HepG2 (cell line): ENCODE data around the gene TUBGCP3. TPM values are rescaled to one million over a fixed set of nuclear protein-coding genes. Genes with fewer than 3 reads are reported as not detected.

Source experiments
- ATAC-seq: fragments of 200-7000 bp; cut with Tn5 transposase; 3 replicates; pipeline ENCODE4 v1.9.1; 2020; ENCODE audit warnings: mild to moderate bottlenecking, moderate library complexity
- BruUV-seq: library from RNA; stranded (reverse); fragments of 400-500 nt; replicated peaks from 2 replicates; lab custom pipeline; 2021; lab: Mats Ljungman, UMichigan
- CTCF ChIA-PET: fragments of 300-600 bp; formaldehyde crosslinking; extraction: SDS; loops from one replicate; lab custom pipeline; 2021; ENCODE audit warnings: low total read pairs, inconsistent platforms, low intra/inter-chr PET ratio; lab: Yijun Ruan, JAX
- POLR2A ChIA-PET: fragments of 350-600 bp; sonication (Branson Sonifier 250); formaldehyde crosslinking; loops from one replicate; lab custom pipeline; 2020; ENCODE audit warnings: antibody characterized with exemption, inconsistent platforms; lab: Yijun Ruan, JAX
- DNase-seq: peaks from one replicate; pipeline ENCODE4 v3.0.0-alpha.2; 2015; ENCODE audit warnings: low spot score
- FAIRE-seq: peaks from 3 replicates; lab custom pipeline; 2011; peaks lifted over from hg19 to GRCh38; lab: Jason Lieb, UNC
- H2AFZ ChIP-seq: one replicate; pipeline ENCODE4 v1.6.1; 2011; ENCODE audit warnings: low read length, inconsistent platforms
- H3K27ac ChIP-seq: fragments of 300-600 bp; 3 replicates; pipeline ENCODE4 v1.8.0; 2011; ENCODE audit warnings: mixed run types, mild to moderate bottlenecking, mixed read lengths, low read length, inconsistent platforms; ENCODE audit not compliant: insufficient read depth; ENCODE audit errors: extremely low read length
- H3K27me3 ChIP-seq, 2 experiments: fragments of 200-600 bp in 1 of 2; 2 replicates in 1 of 2; 3 replicates in 1 of 2; pipeline versions ENCODE4 v1.6.0 to v1.8.0; 2011; ENCODE audit warnings: low read length in 2 of 2, mild to moderate bottlenecking in 2 of 2, moderate library complexity in 2 of 2, inconsistent platforms in 1 of 2; ENCODE audit not compliant: insufficient read depth in 2 of 2, control insufficient read depth in 1 of 2
- H3K36me3 ChIP-seq, 2 experiments: fragments of 200-600 bp in 1 of 2; replicated peaks in 1 of 2; 2 replicates in 1 of 2; 3 replicates in 1 of 2; pipeline versions ENCODE4 v1.5.1 to v1.8.0; 2011; ENCODE audit warnings: low read length in 2 of 2, inconsistent platforms in 1 of 2; ENCODE audit not compliant: insufficient read depth in 2 of 2, control insufficient read depth in 1 of 2
- H3K4me1 ChIP-seq: 2 replicates; pipeline ENCODE4 v1.5.1; 2012; ENCODE audit warnings: low read length, inconsistent platforms; ENCODE audit not compliant: insufficient read depth
- H3K4me2 ChIP-seq: 2 replicates; pipeline ENCODE4 v1.6.0; 2011; ENCODE audit warnings: low read depth, low read length, inconsistent platforms
- H3K4me3 ChIP-seq, 3 experiments: fragments of 200-600 bp in 1 of 3; sonication (generic), shearing (Covaris generic) in 1 of 3; replicated peaks in 1 of 3; 2 replicates each; pipeline ENCODE4 v1.5.1; 2011 to 2016; ENCODE audit warnings: low read length in 3 of 3, inconsistent platforms in 2 of 3, low read depth in 2 of 3, mild to moderate bottlenecking in 2 of 3, control low read depth in 1 of 3, mixed read lengths in 1 of 3; ENCODE audit not compliant: insufficient read depth in 1 of 3
- H3K79me2 ChIP-seq: one replicate; pipeline ENCODE4 v1.6.1; 2011; ENCODE audit warnings: low read length, inconsistent platforms; ENCODE audit not compliant: insufficient read depth
- H3K9ac ChIP-seq: 2 replicates; pipeline ENCODE4 v1.6.0; 2011; ENCODE audit warnings: mild to moderate bottlenecking, low read depth, low read length, inconsistent platforms; ENCODE audit not compliant: insufficient read depth
- H3K9me3 ChIP-seq: 2 replicates; pipeline ENCODE4 v1.5.1; 2012; ENCODE audit warnings: mild to moderate bottlenecking, low read length
- H4K20me1 ChIP-seq: 2 replicates; pipeline ENCODE4 v1.6.0; 2011; ENCODE audit warnings: inconsistent platforms, mild to moderate bottlenecking, low read length, moderate library complexity; ENCODE audit not compliant: insufficient read depth
- DR1 ChIP-seq: sonication (generic); formaldehyde crosslinking; IDR thresholded peaks from 2 replicates; pipeline ENCODE4 v1.8.0; 2021; ENCODE audit warnings: mild to moderate bottlenecking, missing genetic modification reagents, inconsistent platforms
- FUBP1 ChIP-seq: sonication (generic); formaldehyde crosslinking; IDR thresholded peaks from 2 replicates; pipeline ENCODE4 v1.5.1; 2020; ENCODE audit warnings: missing genetic modification reagents, mild to moderate bottlenecking, borderline replicate concordance
- GATA4 ChIP-seq: sonication (generic); IDR thresholded peaks from 2 replicates; pipeline ENCODE4 v1.6.1; 2016; ENCODE audit warnings: antibody characterized with exemption, low read depth, borderline replicate concordance
- MAF1 ChIP-seq: sonication (generic); formaldehyde crosslinking; IDR thresholded peaks from 2 replicates; pipeline ENCODE4 v1.5.0; 2020; ENCODE audit warnings: missing genetic modification reagents, borderline replicate concordance
- MXI1 ChIP-seq: IDR thresholded peaks from 3 replicates; pipeline ENCODE4 v1.6.1; 2012; ENCODE audit warnings: low read depth, low read length, inconsistent platforms, borderline replicate concordance
- NFE2 ChIP-seq: sonication (generic); formaldehyde crosslinking; IDR thresholded peaks from 2 replicates; pipeline ENCODE4 v1.4.0; 2020; ENCODE audit warnings: missing genetic modification reagents
- NR1H2 ChIP-seq: sonication (generic); formaldehyde crosslinking; IDR thresholded peaks from 2 replicates; pipeline ENCODE4 v1.8.1; 2022; ENCODE audit warnings: low read depth, missing genetic modification reagents, borderline replicate concordance
- ZNF562 ChIP-seq: sonication (generic); formaldehyde crosslinking; IDR thresholded peaks from 2 replicates; pipeline ENCODE4 v1.8.0; 2022; ENCODE audit warnings: missing genetic modification reagents, borderline replicate concordance
- ZNF616 ChIP-seq: sonication (generic); formaldehyde crosslinking; IDR thresholded peaks from 2 replicates; pipeline ENCODE4 v1.5.0; 2020; ENCODE audit warnings: low read depth, mild to moderate bottlenecking, missing genetic modification reagents
- ZNF646 ChIP-seq: sonication (generic); formaldehyde crosslinking; IDR thresholded peaks from 2 replicates; pipeline ENCODE4 v1.9.0; 2021; ENCODE audit warnings: mild to moderate bottlenecking, missing genetic modification reagents
- ZNF83 ChIP-seq: sonication (generic); formaldehyde crosslinking; IDR thresholded peaks from 2 replicates; pipeline ENCODE4 v1.4.0; 2020; ENCODE audit warnings: missing genetic modification reagents, mild to moderate bottlenecking, borderline replicate concordance
- WGBS: methylation state at CpG from one replicate; pipeline ENCODE4 v1.1.6; 2017; ENCODE audit warnings: low lambda C conversion rate; 5-methylcytosine and 5-hydroxymethylcytosine counted together
- in situ Hi-C: cut with HindIII; loops from 2 replicates; pipeline ENCODE4 v1.10.0; 2017; ENCODE audit warnings: low pct_unique_long_range_greater_than_20kb; ENCODE audit not compliant: extremely low pct_ligation_motif_present
- intact Hi-C: fragments of 100-400 bp; cut with micrococcal nuclease; formaldehyde crosslinking; loops from one replicate; pipeline ENCODE4 v1.10.0; 2022; ENCODE audit not compliant: unreplicated experiment
- polyA plus RNA-seq, 8 experiments: library from polyadenylated mRNA; depleted of rRNA in 3 of 8; stranded (reverse) in 7 of 8; unstranded in 1 of 8; fragments of >200 nt; fragmentation: Illumina TruSeq in 4 of 8; extraction: Trizol in 4 of 8; gene quantifications; 2 replicates each; pipeline versions ENCODE4 v1.2.1 to v1.2.3, GENCODE V29; 2011 to 2016; ENCODE audit warnings: low read depth in 4 of 8, missing spikeins in 1 of 8, mixed read lengths in 1 of 8; ENCODE audit not compliant: insufficient read depth in 1 of 8
- total RNA-seq, 5 experiments: library from RNA; depleted of rRNA; stranded (reverse); fragments of >200 nt; fragmentation: Illumina TruSeq; extraction: Trizol; gene quantifications; 2 replicates each; pipeline ENCODE4 v1.2.3, GENCODE V29; 2016; ENCODE audit warnings: low read depth in 1 of 5

Gene TUBGCP3
- total and polyA plus RNA-seq, 2 of the 13 experiments (the other 11 are each of a cell fraction or from before 2014, with no cell fraction given), result 12.6 to 15.5 TPM

GRCh38 chr13:112454648-112455334, 133.2 kb downstream of the TUBGCP3 start:
- Histone ChIP-seq H3K9me3 (no peaks in the 10 kb centered on the region), H3K4me3 (no peak overlapping the region), H3K27ac (no peak overlapping the region), H3K4me1 (no peaks in the 10 kb centered on the region), H3K36me3 (no peaks in the 10 kb centered on the region), H3K79me2 (no peaks in the 10 kb centered on the region), H2AFZ (no peak overlapping the region), H3K9ac (no peak overlapping the region), H3K27me3 (peaks cover 20 to 75% of the 10 kb centered on the region in 2 experiments), H3K4me2 (no peak overlapping the region), H4K20me1 (no peaks in the 10 kb centered on the region)
- intact Hi-C loops, result no loop called here
- no peak for FAIRE-seq
- BruUV-seq, result no TSS peak
- TF ChIP-seq DR1 (CRISPR knock-in tag) (no peak), ZNF646 (no peak), MAF1 (CRISPR knock-in tag) (no peak), NR1H2 (CRISPR knock-in tag) (no peak), ZNF616 (CRISPR knock-in tag) (no peak), ZNF83 (CRISPR knock-in tag) (no peak), NFE2 (CRISPR knock-in tag) (no peak), GATA4 (no peak), MXI1 (no peak), ZNF562 (CRISPR knock-in tag) (no peak), FUBP1 (CRISPR knock-in tag) (no peak)
- WGBS, result 47% methylated on average over 13 of the region's 16 CpGs
- ChIA-PET CTCF (no interaction called here), POLR2A (no interaction called here)
- no peak for ATAC-seq
- in situ Hi-C loops, result no loop called here
- no peak for DNase-seq
